Measurements from ENCODE around the gene PDGFRA. TPM values are rescaled to one million over a fixed set of nuclear protein-coding genes. Genes with fewer than 3 reads are reported as not detected.
"Not testable (repeated sequence)": the region's sequence is repeated elsewhere in the genome, so short reads cannot be mapped to it uniquely, and the experiment has no call there.

The PDGFRA gene
- total RNA-seq, 4 donors from 2014 or later = 96.8 to 409 (median 226) TPM

DNA sequence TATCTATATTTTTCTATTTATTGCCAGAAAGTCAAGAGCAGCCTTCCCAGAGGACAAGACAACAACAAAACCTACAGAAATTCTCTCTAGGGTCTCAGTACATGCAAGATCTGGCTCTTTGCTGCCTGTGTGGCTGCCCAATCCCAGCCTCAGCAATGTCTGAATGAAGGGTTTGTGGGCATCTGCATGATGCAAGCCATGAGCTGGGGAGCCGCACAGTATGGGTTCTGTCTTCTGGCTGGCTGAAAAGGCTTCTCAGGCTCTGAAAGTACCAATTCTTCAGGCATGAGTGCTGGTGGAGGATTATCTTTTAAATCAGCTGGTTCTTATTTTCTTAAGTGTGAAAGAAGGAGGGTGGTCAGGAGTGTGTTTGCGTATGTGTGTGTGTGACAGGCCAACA lies 104.6 kb downstream of the PDGFRA start:
- DNase-seq = no peak
- no peaks in the 10 kb centered on the region for H3K9me3 ChIP-seq
- no peaks in the 10 kb centered on the region for H3K27me3 ChIP-seq
- intact Hi-C loops (cut with DNase I; ENCODE audit: low total_unique reads) = no loop called here
- no peak overlapping the region for H3K4me3 ChIP-seq
- no peak for TF ChIP-seq POLR2A (IDR thresholded peaks at IDR 0.05)
- TF ChIP-seq, protein P1, sequence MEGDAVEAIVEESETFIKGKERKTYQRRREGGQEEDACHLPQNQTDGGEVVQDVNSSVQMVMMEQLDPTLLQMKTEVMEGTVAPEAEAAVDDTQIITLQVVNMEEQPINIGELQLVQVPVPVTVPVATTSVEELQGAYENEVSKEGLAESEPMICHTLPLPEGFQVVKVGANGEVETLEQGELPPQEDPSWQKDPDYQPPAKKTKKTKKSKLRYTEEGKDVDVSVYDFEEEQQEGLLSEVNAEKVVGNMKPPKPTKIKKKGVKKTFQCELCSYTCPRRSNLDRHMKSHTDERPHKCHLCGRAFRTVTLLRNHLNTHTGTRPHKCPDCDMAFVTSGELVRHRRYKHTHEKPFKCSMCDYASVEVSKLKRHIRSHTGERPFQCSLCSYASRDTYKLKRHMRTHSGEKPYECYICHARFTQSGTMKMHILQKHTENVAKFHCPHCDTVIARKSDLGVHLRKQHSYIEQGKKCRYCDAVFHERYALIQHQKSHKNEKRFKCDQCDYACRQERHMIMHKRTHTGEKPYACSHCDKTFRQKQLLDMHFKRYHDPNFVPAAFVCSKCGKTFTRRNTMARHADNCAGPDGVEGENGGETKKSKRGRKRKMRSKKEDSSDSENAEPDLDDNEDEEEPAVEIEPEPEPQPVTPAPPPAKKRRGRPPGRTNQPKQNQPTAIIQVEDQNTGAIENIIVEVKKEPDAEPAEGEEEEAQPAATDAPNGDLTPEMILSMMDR (IDR thresholded peaks at IDR 0.05) = no peak
- no peaks in the 10 kb centered on the region for H3K36me3 ChIP-seq
- no peak overlapping the region for H3K27ac ChIP-seq
- no peaks in the 10 kb centered on the region for H3K4me1 ChIP-seq

DNA sequence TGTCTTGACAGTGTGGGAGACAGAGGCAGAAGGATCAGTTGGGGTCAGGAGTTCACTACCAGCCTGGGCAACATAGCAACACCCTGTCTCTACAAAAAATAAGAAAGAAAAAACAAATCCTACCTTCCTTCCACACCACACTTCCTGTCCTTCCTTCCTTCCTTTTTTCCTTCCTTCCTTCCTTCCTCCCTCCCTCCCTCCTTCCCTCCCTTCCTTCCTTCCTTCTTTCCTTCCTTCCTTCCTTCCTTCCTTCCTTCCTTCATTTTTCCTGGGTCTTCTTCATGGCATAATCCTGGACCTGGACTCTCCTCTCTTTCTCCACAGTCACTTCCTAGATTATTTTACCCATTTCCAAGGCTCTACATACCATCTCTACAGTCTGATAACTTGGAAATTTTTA lies 105.7 kb downstream of the PDGFRA start:
- H3K4me3 ChIP-seq; H3K9me3 ChIP-seq; DNase-seq; H3K4me1 ChIP-seq; intact Hi-C loops (cut with DNase I; ENCODE audit: low total_unique reads); H3K36me3 ChIP-seq; H3K27ac ChIP-seq; H3K27me3 ChIP-seq: not testable (repeated sequence)

DNA sequence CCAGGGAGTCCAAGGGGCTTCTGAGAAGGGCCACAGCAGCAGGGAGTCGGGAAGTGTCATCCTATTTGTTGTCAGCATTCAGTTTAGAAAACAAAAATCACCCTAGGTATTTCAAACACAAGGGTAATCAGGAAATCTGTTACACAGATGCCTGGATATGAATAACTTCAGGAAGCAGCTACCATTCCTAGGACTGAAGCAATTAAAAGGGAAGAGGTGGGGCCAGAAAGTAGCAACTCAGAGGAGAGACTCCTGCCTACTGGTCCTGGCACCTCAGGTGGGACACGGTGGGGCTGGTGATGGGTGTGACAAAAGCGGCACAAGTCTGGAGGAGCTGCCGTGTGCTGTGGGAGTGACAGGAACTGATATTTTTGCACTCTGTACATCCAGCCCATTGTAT lies 107.9 kb downstream of the PDGFRA start:
- DNase-seq = no peak
- no peaks in the 10 kb centered on the region for H3K4me1 ChIP-seq
- H3K27ac ChIP-seq = no peak overlapping the region
- H3K36me3 ChIP-seq = no peaks in the 10 kb centered on the region
- H3K27me3 ChIP-seq = no peaks in the 10 kb centered on the region
- intact Hi-C loops (cut with DNase I; ENCODE audit: low total_unique reads) = no loop called here
- TF ChIP-seq, protein P1 (IDR thresholded peaks at IDR 0.05) = no peak
- TF ChIP-seq POLR2A (IDR thresholded peaks at IDR 0.05) = no peak
- H3K4me3 ChIP-seq = no peak overlapping the region
- no peaks in the 10 kb centered on the region for H3K9me3 ChIP-seq

DNA sequence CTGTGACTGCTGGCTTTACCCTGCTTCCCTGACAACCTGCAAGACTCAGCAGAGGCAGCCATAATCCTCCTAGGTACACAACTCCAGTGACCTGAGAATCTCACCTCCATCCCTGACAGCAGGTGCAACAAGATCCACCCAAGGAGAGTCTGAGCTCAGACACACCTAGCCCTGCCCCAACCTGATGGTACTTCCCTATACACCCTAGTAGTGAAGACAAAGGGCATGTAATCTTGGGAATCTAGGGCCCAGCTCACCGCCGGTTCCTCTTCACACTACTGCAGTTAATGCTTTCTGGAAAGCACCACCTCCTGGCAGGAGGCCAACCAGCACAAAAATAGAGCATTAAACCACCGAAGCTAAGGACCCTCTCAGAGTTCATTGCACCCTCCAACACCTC lies 113.0 kb downstream of the PDGFRA start:
- H3K4me3 ChIP-seq; H3K36me3 ChIP-seq; DNase-seq; H3K4me1 ChIP-seq; H3K27ac ChIP-seq; H3K27me3 ChIP-seq; H3K9me3 ChIP-seq; intact Hi-C loops (cut with DNase I; ENCODE audit: low total_unique reads): not testable (repeated sequence)

Other genes with a start within 250 kb of the PDGFRA start
- gene CHIC2, start 164.7 kb upstream of the PDGFRA start, total RNA-seq = 10 to 100 TPM; 26.0 to 80.2 (median 52.8) TPM
- not detected for gene GSX2, start 129.1 kb upstream of the PDGFRA start, total RNA-seq

All from uterus (tissue), 4 donors.